Activated CD4-positive, alpha-beta T cell treated with anti-CD3 and anti-CD28 coated beads for 4 hours (primary cell): ENCODE data around the gene ARRDC2.
"Not testable (repeated sequence)": the region's sequence is repeated elsewhere in the genome, so short reads cannot be mapped to it uniquely, and the experiment has no call there.

Experiments
- DNase-seq, 2 donors: peaks; one replicate each; pipeline ENCODE4 v3.0.0-alpha.2; 2020

ARRDC2 gene

DNA sequence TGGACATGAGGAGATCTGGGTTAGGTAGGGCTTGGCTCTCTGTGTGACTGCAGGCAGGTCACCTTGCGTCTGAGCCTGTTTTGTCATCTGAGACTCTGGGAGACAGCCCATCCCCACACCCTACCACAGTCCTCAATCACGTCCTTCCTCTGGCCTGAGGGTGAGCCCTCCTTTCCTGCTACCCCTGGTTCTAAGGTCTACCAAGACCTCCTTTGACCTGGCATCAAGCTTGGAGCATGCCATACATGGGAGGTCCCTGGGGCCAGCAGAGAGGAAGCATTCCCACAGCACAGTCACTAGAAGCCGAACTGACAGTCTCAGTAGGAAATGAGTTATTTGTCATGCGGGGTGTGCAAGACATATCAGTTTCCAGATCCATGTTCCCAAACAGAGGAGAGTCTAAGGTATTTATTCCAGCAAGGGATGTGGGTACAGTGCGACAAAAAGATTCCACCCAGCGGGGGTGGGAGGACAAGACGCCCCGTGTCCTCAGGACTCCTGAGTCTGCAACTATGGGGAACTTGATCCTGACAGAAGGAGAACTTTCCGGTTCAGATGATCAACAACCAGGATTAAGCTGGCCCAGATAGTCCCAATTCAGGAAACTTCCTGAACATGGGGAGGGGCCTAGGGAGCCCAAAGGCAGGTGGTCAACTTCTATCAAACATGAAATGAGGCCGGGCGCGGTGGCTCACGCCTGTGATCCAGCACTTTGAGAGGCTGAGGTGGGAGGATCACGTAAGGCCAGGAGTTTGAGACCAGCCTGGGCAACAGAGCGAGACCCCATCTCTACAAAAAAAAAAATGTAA lies 9.5 kb downstream of the ARRDC2 start:
- no peak for DNase-seq

- no peak for DNase-seq
Measured at GRCh38 chr19:18020212-18021085, 12.5 kb downstream of the ARRDC2 start.

- peak; percentile 62 to 72 for DNase-seq
Measured at GRCh38 chr19:18021121-18021755, 13.3 kb downstream of the ARRDC2 start.

DNA sequence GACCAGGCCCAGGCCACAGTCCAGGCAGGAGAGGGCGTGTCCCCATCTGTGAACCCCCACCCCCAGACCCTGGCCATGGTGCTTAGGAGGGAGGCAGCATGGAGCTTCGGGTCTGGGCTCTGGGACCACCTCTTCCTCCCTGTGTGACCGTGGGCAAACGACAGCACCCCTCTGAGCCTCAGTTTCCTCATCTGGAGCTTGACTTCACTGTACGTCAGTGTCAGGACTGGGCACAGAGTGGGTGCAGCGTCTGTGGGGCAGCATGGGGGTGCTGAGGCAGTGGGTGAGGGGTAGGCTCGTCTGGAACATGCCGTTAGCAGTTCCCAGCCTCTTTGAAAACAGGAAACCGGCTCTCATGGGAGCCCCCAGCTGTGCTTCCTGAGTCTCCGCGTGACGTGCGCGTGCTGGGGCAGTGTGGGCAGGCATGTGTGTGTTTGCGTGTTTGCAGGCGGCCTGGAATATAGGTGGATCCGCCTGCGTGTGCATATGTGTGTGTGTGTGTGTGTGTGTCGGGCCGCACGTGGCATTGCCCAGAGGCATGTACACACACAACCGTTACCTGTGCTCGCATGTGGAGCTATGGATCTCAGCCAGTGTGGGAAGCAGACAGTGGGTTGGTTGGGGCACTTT lies 15.8 kb downstream of the ARRDC2 start:
- peak; percentile 55 to 65 for DNase-seq

DNA sequence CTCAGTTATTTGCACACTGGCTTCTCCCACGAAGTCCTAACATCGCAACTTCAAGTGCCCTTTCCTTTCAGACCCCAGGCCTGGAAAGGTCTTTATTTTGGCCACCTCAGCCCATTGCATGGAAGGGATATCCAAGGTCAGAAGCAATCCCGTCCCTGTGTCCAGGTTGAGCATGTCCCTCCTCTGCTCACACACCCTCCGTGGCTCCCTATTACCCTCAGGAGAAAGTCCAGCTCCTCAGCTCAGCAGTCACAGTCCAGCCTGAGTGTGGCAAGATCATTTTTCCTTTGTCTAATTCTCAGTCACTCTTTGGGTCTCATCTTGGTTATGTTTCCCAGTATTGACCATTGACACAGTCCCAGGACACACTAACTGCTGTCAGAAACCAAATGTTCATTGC lies 19.2 kb downstream of the ARRDC2 start:
- no peak for DNase-seq

DNA sequence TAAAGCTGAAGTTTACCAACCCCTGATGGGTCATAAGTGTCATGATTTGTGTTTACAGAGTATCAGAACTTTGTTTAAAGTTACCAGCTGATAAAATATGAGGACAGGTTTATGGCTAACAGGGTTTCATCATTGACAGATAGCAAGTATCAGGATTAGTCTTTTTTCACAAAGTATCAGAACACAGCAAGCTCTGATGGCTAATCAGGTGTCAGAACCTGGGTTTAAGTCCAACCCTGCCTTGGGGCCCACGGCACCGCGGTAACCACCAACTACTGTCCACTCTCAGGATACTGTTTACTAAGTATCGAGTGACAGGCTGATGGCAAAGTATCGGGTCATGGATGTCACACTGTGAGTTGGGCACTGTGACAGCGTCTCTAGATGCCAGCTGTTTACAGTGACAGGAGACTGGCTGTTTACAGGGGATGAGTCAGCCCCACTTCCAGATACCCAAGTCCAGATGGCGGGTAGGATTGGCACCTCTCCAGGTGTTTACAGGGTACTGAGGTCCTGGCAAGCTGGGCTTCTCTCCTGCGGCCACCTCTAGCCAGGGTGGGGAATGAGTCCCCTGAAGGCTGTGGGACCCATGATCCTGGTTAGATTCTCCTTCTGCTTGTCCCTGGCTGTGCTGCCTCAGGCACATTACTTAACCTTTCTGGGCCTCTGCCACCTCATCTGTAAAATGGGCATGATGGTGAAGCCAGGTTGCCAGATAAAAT lies 21.8 kb downstream of the ARRDC2 start:
- DNase-seq = no peak

- DNase-seq = not testable (repeated sequence)
Measured at GRCh38 chr19:18031401-18031800, 23.4 kb downstream of the ARRDC2 start.

DNA sequence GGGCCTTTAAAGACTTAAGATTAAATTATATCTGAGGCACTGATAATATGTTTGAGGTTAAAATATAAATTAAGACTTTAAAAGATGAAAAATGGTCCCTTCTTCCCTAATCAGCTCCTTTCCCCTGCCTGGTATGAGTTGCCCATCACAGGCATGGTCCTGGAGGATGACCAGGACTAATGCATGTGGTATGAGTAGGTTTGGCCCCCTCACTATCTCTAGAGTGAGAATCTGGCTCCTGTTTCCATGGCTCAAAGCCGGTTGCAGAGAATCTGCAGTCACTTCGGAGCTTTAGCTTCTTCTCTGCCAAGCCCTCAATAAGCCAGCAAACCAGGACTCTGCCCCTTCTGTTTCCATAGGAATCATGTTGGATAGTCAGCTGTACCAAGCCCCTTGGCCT lies 24.1 kb downstream of the ARRDC2 start:
- DNase-seq = not testable (repeated sequence)

- DNase-seq = no peak
Measured at GRCh38 chr19:18041054-18041453, 33.1 kb downstream of the ARRDC2 start.

DNA sequence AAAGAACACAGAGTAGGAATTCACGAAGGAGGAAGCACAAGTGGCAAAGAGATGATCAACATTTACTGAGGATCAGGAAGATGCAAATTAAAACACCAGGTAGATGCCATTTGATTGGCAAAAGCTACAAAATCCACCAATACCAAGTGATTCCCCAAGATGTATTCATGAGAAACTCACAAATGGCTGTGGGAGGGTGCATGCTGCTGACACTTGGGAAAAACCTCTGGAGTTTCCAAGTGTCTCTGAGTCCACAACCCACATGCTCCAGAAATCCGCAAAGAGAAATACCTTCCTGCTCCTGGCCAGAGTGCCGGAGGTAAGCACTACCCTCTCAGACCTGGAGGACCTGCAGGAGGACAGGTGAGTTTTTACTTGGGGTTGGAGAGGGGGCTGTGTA lies 35.7 kb downstream of the ARRDC2 start:
- no peak for DNase-seq

- DNase-seq = peak; percentile 84 to 85
Measured at GRCh38 chr19:18044825-18045304, 36.9 kb downstream of the ARRDC2 start.

DNA sequence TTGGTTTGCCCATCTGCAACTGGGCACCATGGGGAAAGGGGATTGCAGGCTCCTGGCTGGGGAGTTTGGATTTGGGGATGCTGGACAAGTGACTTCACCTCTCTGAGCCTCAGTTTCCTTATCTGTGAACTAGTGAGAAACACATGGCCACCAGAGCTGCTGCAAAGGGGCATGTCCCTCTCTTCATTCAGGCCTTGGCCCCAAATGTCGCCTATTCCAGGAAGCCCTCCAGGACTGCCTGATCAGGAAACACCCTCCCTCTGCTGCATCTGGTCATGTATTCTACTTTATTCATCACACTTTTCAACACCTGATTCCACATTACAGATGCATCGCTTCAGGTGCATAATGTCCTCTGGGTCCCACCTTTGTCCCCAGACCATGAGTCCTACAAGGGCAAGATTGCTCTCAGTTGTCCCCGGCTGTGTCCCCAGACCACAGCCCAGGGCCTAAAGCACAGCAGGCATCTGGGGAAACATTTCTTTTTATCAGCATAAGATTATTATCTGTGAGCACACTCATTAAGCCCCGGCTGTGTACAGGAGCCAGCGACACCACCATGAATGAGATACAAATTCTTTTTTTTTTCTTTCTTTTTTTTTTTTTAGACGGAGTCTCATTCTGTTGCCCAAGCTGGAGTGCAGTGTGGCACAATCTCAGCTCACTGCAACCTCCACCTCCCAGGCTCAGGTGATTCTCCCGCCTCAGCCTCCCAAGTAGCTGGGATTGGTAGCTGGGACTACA lies 37.5 kb downstream of the ARRDC2 start:
- DNase-seq = no peak

DNA sequence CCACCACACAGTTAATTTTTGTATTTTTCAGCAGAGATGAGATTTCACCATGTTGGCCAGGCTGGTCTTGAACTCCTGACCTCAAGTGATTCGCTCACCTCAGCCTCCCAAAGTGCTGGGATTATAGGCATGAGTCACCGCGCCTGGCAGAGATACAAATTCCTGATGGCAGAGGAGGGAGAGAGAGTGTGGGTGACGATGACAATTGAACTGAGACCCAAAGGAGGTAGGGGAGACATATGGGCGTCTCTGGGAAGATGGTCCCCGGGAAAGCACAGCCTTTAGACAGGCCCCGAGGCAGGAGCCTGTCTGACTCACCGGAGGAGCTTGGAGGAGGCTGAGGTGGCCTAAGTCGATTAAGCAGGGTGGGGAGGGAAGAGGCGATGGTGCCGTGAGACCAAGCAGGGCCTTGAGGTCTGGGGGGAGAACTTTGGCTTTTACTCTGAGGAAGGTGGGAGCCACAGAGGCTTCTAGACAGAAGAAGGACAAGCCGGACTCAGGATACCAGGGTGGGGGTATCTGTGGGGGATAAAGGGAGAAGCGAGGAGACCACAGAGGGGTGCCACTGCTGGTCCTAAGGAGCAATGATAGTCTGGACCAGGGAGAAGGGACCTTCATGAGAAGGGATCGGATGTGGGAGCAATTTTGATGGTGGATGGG lies 38.2 kb downstream of the ARRDC2 start:
- DNase-seq = no peak

DNA sequence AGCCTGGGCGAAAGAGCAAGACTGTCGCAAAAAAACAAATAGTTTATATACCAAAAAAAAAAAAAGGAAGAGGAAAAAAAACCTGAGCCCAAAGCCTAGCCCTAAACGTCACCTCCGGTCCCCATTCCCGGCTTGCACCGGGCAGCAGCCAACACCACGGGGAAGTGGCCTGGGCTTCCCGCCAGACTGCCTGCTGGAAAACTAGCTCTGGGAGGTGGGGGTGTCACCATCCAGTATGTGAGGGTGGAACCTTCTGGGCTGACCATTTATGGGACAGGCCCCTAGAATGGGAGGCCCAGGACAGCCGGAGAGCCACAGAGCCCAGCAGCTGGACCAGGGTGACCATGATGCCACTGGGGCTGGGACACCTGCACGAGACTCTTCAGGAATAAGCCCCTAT lies 41.4 kb downstream of the ARRDC2 start:
- DNase-seq = no peak

- no peak for DNase-seq
Measured at GRCh38 chr19:18051887-18052286, 43.9 kb downstream of the ARRDC2 start.

DNA sequence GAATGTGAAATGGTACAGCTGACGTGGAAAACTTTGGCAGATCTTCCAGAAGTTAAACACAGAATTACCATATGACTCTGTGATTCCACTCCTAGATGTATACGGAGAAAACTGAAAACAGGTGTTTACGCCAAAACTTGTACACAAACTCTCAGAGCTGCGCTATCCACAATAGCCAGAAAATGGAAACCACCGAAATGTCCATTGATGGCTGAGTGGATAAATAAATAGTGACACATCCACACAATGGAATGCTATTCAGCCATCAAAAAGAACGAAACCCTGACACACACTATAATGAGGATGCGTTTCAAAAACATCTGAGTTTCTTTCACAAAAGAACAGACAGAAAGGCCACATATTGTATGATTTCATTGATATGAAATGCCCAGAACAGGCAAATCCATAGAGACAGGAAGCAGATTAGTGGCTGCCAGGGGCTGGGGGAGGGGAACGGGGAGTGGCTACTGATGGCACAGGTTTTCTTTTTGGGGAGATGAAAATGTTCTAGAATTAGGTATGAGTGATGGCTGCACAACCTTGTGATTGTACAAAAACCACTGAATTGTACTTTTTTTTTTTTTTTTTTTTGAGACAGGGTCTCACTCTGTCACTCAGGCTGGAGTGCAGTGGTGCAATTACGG lies 45.7 kb downstream of the ARRDC2 start:
- DNase-seq = no peak

DNA sequence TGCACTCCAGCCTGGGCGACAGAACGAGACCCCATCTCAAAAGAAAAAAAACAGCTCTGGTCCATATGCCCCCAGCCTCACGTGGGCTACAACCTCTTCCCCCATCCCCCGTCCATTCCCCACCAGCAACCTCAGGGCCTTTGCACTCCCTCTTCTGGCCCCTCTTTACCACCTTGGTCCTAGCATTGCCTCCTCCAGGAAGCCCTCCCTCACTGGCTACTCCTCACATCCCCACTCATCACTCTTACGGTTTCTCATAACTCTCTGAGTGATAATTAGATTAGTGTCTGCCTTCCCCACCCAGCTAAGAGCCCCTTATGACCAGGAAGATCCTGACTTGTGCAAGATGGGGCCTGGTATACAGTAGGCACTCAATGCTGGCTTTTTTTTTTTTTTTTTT lies 48.0 kb downstream of the ARRDC2 start:
- DNase-seq = no peak

DNA sequence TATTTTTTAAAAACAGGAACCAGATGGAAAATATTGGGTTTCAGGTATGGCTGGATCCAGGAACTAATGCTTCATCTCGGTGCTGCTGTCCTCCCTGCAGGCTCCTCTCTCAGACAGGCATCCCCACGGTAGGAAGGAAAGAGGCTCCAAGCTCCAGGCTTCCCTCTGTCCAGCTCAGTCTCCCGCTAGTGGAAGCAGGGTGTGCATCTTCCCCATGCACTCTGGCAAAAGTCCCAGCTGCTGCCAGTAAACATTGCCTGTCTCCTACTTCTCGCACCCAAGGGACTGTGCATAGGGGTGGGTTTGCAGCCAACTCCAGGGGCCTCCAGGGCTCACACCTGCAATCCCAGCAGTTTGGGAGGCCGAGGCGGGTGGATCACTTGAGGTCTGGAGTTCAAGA lies 49.6 kb downstream of the ARRDC2 start:
- DNase-seq = no peak

DNA sequence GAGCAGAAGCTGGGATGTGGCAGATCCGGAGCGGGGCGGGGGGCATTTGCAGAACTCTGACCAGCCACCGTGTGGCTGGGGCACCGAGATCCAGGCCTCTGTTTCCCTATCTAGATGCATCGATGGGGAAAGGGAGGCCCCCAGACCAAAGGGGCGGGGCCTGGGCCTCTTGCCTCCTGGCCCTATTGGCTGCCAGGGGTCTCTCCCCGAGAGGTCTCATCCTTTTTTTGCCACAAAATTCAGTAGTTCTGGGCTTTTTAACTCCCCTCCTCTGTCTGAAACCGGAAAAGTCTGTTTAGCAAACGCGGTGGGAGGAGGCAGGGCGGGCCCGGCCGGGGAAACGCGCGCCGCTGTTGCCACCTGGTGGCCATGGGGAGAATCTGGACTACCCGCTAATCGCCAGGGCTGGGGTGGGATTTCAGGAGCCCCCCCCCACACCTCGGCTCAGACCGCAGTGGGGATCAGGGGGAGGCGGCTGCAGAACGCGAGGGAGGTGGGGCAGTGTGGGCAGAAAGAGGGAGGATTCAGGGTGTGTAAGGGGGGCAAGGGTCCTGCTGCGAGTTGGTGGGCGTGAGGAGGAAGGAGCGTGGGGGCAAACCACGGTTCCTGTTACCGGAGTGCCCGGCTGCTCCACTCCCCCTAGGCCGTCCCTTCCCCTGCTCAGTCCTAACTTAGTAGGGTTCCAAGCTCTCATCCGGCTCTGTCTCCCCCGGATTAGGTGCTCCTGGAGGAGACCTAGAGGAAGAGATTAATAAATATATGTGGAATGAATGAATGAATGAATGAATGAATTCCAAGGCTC lies 50.4 kb downstream of the ARRDC2 start:
- DNase-seq = peak; percentile 80 to 81

DNA sequence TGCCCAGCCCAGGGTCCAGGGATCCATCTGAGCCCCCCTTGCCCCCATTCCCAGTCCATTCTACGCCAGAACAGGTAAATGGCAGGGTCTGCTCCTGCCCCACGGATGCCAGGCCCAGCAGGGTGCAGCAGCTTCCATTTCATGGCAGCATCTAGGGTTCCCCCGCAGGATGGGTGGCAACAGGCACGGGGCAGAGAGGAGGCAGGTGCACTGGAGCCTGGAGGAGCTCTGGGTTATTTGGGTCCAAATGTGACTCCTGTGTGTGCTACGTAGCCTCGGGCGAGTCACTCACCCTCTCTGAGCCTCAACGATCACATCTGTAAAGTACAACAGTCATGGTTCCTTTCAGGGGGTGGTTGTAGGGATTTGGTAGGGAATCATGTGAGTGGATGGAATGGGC lies 51.3 kb downstream of the ARRDC2 start:
- DNase-seq = no peak
